NCI-H345 (cell line): ENCODE results near the gene CLEC16A.

Source experiments
- DNase-seq: peaks from one replicate; lab custom pipeline; 2025; lab: John Stamatoyannopoulos, UW

CLEC16A gene

GRCh38 chr16:11084876-11085485 is 140.6 kb downstream of the CLEC16A start:
- DNase-seq = no peak

- DNase-seq = no peak
Measured at GRCh38 chr16:11085916-11086315, 141.6 kb downstream of the CLEC16A start.

GRCh38 chr16:11087691-11088073 is 143.3 kb downstream of the CLEC16A start:
- no peak for DNase-seq

GRCh38 chr16:11088074-11088730 is 143.8 kb downstream of the CLEC16A start:
- DNase-seq = no peak

GRCh38 chr16:11088831-11089230 is 144.5 kb downstream of the CLEC16A start:
- DNase-seq = no peak

GRCh38 chr16:11089504-11090124 is 145.2 kb downstream of the CLEC16A start:
- DNase-seq = no peak

GRCh38 chr16:11090232-11090631 is 145.9 kb downstream of the CLEC16A start:
- DNase-seq = no peak

GRCh38 chr16:11091021-11091785 is 146.8 kb downstream of the CLEC16A start:
- DNase-seq = no peak

- DNase-seq = no peak
Measured at GRCh38 chr16:11092788-11093571, 148.6 kb downstream of the CLEC16A start.

GRCh38 chr16:11093572-11094074 is 149.3 kb downstream of the CLEC16A start:
- DNase-seq = no peak

- DNase-seq = no peak
Measured at GRCh38 chr16:11094075-11094856, 149.9 kb downstream of the CLEC16A start.

GRCh38 chr16:11094857-11095565 is 150.6 kb downstream of the CLEC16A start:
- DNase-seq = no peak

- DNase-seq = no peak
Measured at GRCh38 chr16:11095935-11096334, 151.6 kb downstream of the CLEC16A start.

- DNase-seq = no peak
Measured at GRCh38 chr16:11097094-11097786, 152.9 kb downstream of the CLEC16A start.

- DNase-seq = no peak
Measured at GRCh38 chr16:11097787-11098167, 153.4 kb downstream of the CLEC16A start.

GRCh38 chr16:11098601-11099390 is 154.4 kb downstream of the CLEC16A start:
- DNase-seq = no peak

- DNase-seq = no peak
Measured at GRCh38 chr16:11099672-11100205, 155.4 kb downstream of the CLEC16A start.

- DNase-seq = no peak
Measured at GRCh38 chr16:11100239-11100750, 155.9 kb downstream of the CLEC16A start.
